Naive thymus-derived CD4-positive, alpha-beta T cell (primary cell): ENCODE results near the gene HDAC1. TPM values are rescaled to one million over a fixed set of nuclear protein-coding genes. Genes with fewer than 3 reads are reported as not detected.
A peak's percentile ranks its signal among the peaks of the same experiment; 100 is the strongest.

Experiments
- ATAC-seq: fragments of 150-1000 bp; cut with Tn5 transposase; 2 replicates; pipeline ENCODE4 v1.10.0; 2021; ENCODE audit warnings: mild to moderate bottlenecking, moderate library complexity
- CTCF ChIA-PET: fragments of 350-600 bp; sonication (Branson Sonifier 250); formaldehyde crosslinking; loops from one replicate; lab custom pipeline; 2021; ENCODE audit warnings: antibody characterized with exemption; lab: Charles Lee
- POLR2A ChIA-PET: fragments of 350-600 bp; sonication (Branson Sonifier 250); formaldehyde crosslinking; loops from one replicate; lab custom pipeline; 2021; ENCODE audit warnings: antibody characterized with exemption, inconsistent platforms; lab: Charles Lee
- DNase-seq, 9 donors: peaks; one replicate each; pipeline versions ENCODE4 v3.0.0 to v3.0.0-alpha.2; 2020 to 2022; ENCODE audit warnings: mixed read lengths in 1 of 9
- H3K27ac ChIP-seq: one replicate; pipeline ENCODE4 v1.7.0; 2013; ENCODE audit warnings: mild to moderate bottlenecking, low read depth, low read length, moderate library complexity
- H3K27me3 ChIP-seq, 2 donors: one replicate each; pipeline ENCODE4 v1.7.0; 2013; ENCODE audit warnings: low read length in 2 of 2, mild to moderate bottlenecking in 2 of 2, moderate library complexity in 2 of 2; ENCODE audit not compliant: control insufficient read depth in 2 of 2, insufficient read depth in 2 of 2
- H3K36me3 ChIP-seq, 3 experiments: 1 replicate in 2 of 3; 2 replicates in 1 of 3; pipeline ENCODE4 v1.7.0; 2013; ENCODE audit warnings: low read length in 3 of 3, mild to moderate bottlenecking in 3 of 3, moderate library complexity in 1 of 3; ENCODE audit not compliant: insufficient read depth in 3 of 3, control insufficient read depth in 2 of 3
- H3K4me1 ChIP-seq, 2 donors: one replicate each; pipeline ENCODE4 v1.7.0; 2013; ENCODE audit warnings: low read length in 2 of 2, mild to moderate bottlenecking in 2 of 2, moderate library complexity in 1 of 2; ENCODE audit not compliant: control insufficient read depth in 2 of 2, insufficient read depth in 2 of 2
- H3K4me3 ChIP-seq: 2 replicates; pipeline ENCODE4 v1.7.0; 2013; ENCODE audit warnings: mild to moderate bottlenecking, low read length
- H3K9me3 ChIP-seq, 3 experiments: 1 replicate in 2 of 3; 2 replicates in 1 of 3; pipeline ENCODE4 v1.7.0; 2013; ENCODE audit warnings: low read length in 3 of 3; ENCODE audit not compliant: control insufficient read depth in 2 of 3
- H3K27ac Mint-ChIP-seq, 9 donors: one replicate each; pipeline ENCODE4 v1.8.0; 2020 to 2022; ENCODE audit warnings: mixed read lengths in 9 of 9, mild to moderate bottlenecking in 8 of 9, moderate library complexity in 5 of 9, inconsistent platforms in 2 of 9
- H3K27me3 Mint-ChIP-seq, 5 donors: one replicate each; pipeline ENCODE4 v1.8.0; 2021 to 2022; ENCODE audit warnings: mixed read lengths in 5 of 5, mild to moderate bottlenecking in 1 of 5
- H3K36me3 Mint-ChIP-seq, 5 donors: one replicate each; pipeline ENCODE4 v1.8.0; 2020 to 2022; ENCODE audit warnings: mixed read lengths in 5 of 5, mild to moderate bottlenecking in 3 of 5, inconsistent platforms in 1 of 5
- H3K4me1 Mint-ChIP-seq, 7 donors: one replicate each; pipeline ENCODE4 v1.8.0; 2020 to 2022; ENCODE audit warnings: mixed read lengths in 7 of 7, mild to moderate bottlenecking in 3 of 7, inconsistent platforms in 1 of 7
- H3K4me3 Mint-ChIP-seq, 10 donors: one replicate each; pipeline ENCODE4 v1.8.0; 2020 to 2022; ENCODE audit warnings: mild to moderate bottlenecking in 10 of 10, mixed read lengths in 10 of 10, moderate library complexity in 6 of 10, inconsistent platforms in 2 of 10
- H3K9me3 Mint-ChIP-seq, 11 donors: one replicate each; pipeline ENCODE4 v1.8.0; 2020 to 2022; ENCODE audit warnings: mixed read lengths in 11 of 11, mild to moderate bottlenecking in 4 of 11, inconsistent platforms in 1 of 11, moderate library complexity in 1 of 11
- intact Hi-C, 2 donors: fragments of 100-400 bp; cut with micrococcal nuclease; formaldehyde crosslinking; loops; one replicate each; pipeline ENCODE4 v1.15.1; 2023
- polyA plus RNA-seq, 2 donors: library from polyadenylated mRNA; unstranded; fragments of 300-500 nt; fragmentation: Illumina TruSeq; gene quantifications; one replicate each; pipeline ENCODE4 v1.2.3, GENCODE V29; 2021
- total RNA-seq, 6 experiments: library from RNA in 5 of 6; stranded (reverse) in 5 of 6; gene quantifications; 1 replicate in 5 of 6; 2 replicates in 1 of 6; pipeline ENCODE4 v1.2.3 and lab custom pipeline; 2021 to 2026

Gene HDAC1
- total and polyA plus RNA-seq, 7 experiments from 2014 or later: 81.8 to 209 (median 174) TPM

DNA sequence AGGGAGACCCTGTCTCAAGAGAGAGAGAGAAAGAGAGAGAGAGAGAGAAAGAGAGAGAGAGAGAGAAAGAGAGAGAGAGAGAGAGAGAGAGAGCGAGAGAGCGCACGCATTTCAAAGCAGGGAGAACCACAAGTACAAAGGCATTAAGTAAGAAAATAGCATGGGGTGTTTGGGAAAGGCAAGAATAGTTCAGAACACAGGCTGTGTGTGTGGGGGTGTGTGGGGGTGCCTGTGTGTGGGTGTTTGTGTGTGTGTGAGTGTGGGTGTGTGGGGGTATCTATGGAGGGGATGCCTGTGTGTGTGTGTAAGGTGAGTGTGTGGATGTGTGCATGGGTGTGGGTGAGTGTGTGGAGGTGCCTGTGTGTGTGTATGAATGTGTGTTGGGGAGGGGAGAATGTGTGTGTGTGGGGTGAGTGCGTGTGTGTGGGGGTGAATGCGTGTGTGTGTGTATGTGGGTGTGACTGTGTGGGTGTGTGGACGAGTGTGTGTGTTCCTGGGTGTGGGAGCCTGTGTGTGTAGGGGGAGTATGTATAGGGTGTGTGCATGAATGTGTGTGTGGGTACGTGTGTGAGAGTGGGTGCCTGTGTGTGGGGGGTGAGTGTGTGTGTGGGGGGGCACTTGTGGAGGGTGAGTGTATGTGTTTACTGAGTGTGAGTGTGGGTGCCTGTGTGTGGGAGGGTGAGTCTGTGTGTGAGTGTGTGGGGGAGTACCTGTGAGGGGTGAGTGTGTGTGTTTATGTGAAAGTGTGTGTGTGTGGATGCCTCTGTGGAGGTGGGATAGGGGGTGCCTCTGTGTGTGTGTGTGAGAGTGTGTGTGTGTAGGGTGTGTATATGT lies 19.1 kb upstream of the HDAC1 start:
- Histone ChIP-seq H3K27me3 (no peaks in the 10 kb centered on the region), H3K27ac (peak overlapping the region; percentile 79), H3K4me3 (peak overlapping the region; percentile 49), H3K4me1 (peaks cover 42 to 69% of the 10 kb centered on the region in 2 donors), H3K9me3 (no peaks in the 10 kb centered on the region), H3K36me3 (peaks cover 9 to 36% (median 20%) of the 10 kb centered on the region in 3 experiments)
- Mint-ChIP-seq H3K27me3 (no peaks in the 10 kb centered on the region), H3K27ac (peak overlapping the region; percentile 77 to 99 (median 97)), H3K36me3 (peaks cover 0 to 37% (median 16%) of the 10 kb centered on the region in 5 donors), H3K4me1 (peaks cover 45 to 77% (median 55%) of the 10 kb centered on the region in 7 donors), H3K9me3 (peaks cover 0 to 8% (median 0%) of the 10 kb centered on the region in 11 donors), H3K4me3 (peak overlapping the region; percentile 74 to 91 (median 88))
- intact Hi-C loops: loop anchor here (1.0 kb wide), 6 partner anchors 8 to 63 kb away; partner anchors contain the start of genes EIF3I (in 1 of the 2), HDAC1 (in 1 of the 2) and TMEM234 (in 1 of the 2)
- CTCF ChIA-PET: interaction anchor here (0.6 to 1.2 kb wide), 5 partner anchors 19 to 49 kb away, joined by 3 to 5 read pairs (median 4); partner anchors contain the start of gene HDAC1
- POLR2A ChIA-PET: interaction anchor here (0.5 to 25.2 kb wide), 20 partner anchors 8 to 100 kb away, joined by 3 to 738 read pairs (median 6); partner anchors contain the start of genes FAM167B, HDAC1, LCK and MARCKSL1
- DNase-seq (peak in 6 of 9 donors; percentile 52 to 69 (median 56)), ATAC-seq (peak; percentile 43)

DNA sequence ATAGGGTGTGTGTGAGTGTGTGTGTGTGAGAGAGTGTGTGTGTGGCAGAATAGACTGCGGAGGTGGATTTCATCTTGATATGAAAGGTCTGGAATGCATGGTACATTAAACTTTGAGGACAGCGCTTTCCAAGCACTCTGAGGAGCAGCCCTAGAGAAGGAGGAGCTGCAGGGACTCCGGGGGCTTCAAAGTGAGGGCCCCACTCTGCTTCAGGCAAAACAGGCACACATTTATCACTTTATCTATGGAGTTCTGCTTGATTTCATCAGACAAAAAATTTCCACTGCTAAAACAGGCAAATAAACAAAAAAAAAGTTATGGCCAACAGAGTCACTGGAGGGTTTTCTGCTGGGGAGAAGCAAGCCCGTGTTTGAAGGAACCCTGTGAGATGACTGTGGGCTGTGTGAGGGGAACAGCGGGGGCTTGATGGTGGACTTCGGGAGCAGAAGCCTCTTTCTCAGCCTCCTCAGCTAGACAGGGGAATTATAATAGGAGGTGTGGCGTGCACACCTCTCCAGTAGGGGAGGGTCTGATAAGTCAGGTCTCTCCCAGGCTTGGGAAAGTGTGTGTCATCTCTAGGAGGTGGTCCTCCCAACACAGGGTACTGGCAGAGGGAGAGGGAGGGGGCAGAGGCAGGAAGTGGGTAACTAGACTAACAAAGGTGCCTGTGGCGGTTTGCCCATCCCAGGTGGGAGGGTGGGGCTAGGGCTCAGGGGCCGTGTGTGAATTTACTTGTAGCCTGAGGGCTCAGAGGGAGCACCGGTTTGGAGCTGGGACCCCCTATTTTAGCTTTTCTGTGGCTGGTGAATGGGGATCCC lies 18.3 kb upstream of the HDAC1 start:
- Histone ChIP-seq H3K36me3 (peaks cover 11 to 45% (median 27%) of the 10 kb centered on the region in 3 experiments), H3K4me3 (peak overlapping the region; percentile 49), H3K4me1 (peaks cover 42 to 69% of the 10 kb centered on the region in 2 donors), H3K27me3 (no peaks in the 10 kb centered on the region), H3K9me3 (no peaks in the 10 kb centered on the region), H3K27ac (peak overlapping the region; percentile 79)
- ChIA-PET CTCF (interaction anchor here (0.8 to 4.4 kb wide), 3 partner anchors 18 to 34 kb away, joined by 3 to 30 read pairs (median 10); partner anchors contain the start of genes HDAC1 and LCK), POLR2A (interaction anchor here (0.5 to 5.5 kb wide), 23 partner anchors 8 to 120 kb away, joined by 3 to 110 read pairs (median 6); partner anchors contain the start of genes BSDC1, FAM167B, HDAC1 and LCK)
- H3K4me1 Mint-ChIP-seq: peaks cover 45 to 86% (median 62%) of the 10 kb centered on the region in 7 donors
- peaks cover 0 to 46% (median 24%) of the 10 kb centered on the region in 5 donors for H3K36me3 Mint-ChIP-seq
- DNase-seq: peak; percentile 34 to 96 (median 88)
- intact Hi-C loops: loop anchor here (1.0 kb wide), 8 partner anchors 9 to 62 kb away; partner anchors contain the start of genes EIF3I (in 1 of the 2), HDAC1 (in 1 of the 2) and TMEM234 (in 1 of the 2)
- ATAC-seq: peak; percentile 94
- peaks cover 0 to 8% (median 0%) of the 10 kb centered on the region in 11 donors for H3K9me3 Mint-ChIP-seq
- H3K27ac Mint-ChIP-seq: peak overlapping the region; percentile 77 to 99 (median 97)
- H3K27me3 Mint-ChIP-seq: no peaks in the 10 kb centered on the region
- H3K4me3 Mint-ChIP-seq: peak overlapping the region; percentile 74 to 91 (median 88)

DNA sequence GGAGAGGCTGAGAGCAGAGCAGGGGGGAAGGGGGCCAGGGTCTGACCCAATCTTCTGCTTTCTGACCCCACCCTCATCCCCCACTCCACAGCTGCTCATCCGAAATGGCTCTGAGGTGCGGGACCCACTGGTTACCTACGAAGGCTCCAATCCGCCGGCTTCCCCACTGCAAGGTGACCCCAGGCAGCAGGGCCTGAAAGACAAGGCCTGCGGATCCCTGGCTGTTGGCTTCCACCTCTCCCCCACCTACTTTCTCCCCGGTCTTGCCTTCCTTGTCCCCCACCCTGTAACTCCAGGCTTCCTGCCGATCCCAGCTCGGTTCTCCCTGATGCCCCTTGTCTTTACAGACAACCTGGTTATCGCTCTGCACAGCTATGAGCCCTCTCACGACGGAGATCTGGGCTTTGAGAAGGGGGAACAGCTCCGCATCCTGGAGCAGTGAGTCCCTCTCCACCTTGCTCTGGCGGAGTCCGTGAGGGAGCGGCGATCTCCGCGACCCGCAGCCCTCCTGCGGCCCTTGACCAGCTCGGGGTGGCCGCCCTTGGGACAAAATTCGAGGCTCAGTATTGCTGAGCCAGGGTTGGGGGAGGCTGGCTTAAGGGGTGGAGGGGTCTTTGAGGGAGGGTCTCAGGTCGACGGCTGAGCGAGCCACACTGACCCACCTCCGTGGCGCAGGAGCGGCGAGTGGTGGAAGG lies 17.1 kb upstream of the HDAC1 start:
- Mint-ChIP-seq H3K36me3 (peaks cover 4 to 55% (median 33%) of the 10 kb centered on the region in 5 donors), H3K27me3 (no peaks in the 10 kb centered on the region), H3K4me1 (peaks cover 44 to 87% (median 68%) of the 10 kb centered on the region in 7 donors), H3K9me3 (peaks cover 0 to 8% (median 0%) of the 10 kb centered on the region in 11 donors), H3K27ac (peak overlapping the region; percentile 77 to 99 (median 97)), H3K4me3 (peak overlapping the region; percentile 74 to 91 (median 88))
- CTCF ChIA-PET: interaction anchor here (1.1 to 4.4 kb wide), 3 partner anchors 25 to 59 kb away, joined by 4 to 30 read pairs (median 10); partner anchors contain the start of gene LCK
- Histone ChIP-seq H3K9me3 (no peaks in the 10 kb centered on the region), H3K36me3 (peaks cover 23 to 57% (median 39%) of the 10 kb centered on the region in 3 experiments), H3K27ac (peak overlapping the region; percentile 79), H3K4me3 (peak overlapping the region; percentile 49), H3K4me1 (peaks cover 42 to 59% of the 10 kb centered on the region in 2 donors), H3K27me3 (no peaks in the 10 kb centered on the region)
- intact Hi-C loops: loop anchor here in 1 of 2 donors (1.0 kb wide), 2 partner anchors 22 to 26 kb away; no protein-coding TSS in a partner anchor
- ATAC-seq: no peak
- POLR2A ChIA-PET: interaction anchor here (0.9 to 5.5 kb wide), 18 partner anchors 8 to 119 kb away, joined by 3 to 110 read pairs (median 8); partner anchors contain the start of genes BSDC1, FAM167B, HDAC1 and LCK
- DNase-seq: peak in 1 of 9 donors; percentile 32

DNA sequence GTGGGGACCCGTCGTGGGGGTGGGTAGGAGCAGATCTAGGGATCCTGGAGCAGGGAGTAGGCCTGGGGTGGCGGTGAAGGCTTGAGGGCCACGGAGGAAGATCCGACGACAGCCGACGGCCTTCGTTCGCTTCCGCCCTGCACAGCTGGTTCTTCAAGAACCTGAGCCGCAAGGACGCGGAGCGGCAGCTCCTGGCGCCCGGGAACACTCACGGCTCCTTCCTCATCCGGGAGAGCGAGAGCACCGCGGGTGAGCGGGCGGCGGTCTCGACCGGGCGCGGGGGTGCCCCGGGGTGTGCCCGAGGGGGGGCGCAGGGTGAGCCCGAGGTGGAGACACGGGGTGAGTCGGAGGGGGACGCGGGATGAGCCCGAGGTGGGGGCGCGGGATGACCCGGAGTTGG lies 16.5 kb upstream of the HDAC1 start:
- H3K4me3 ChIP-seq: no peak overlapping the region

More for the DNA sequence above, 16.5 kb upstream of the HDAC1 start:
- intact Hi-C loops: no loop called here
- H3K4me3 Mint-ChIP-seq: peak overlapping the region in 8 of 10 donors; percentile 47 to 91 (median 87)
- DNase-seq (no peak), ATAC-seq (no peak)
- H3K9me3 ChIP-seq: no peaks in the 10 kb centered on the region
- ChIA-PET CTCF (interaction anchor here (1.7 to 4.4 kb wide), 2 partner anchors 26 to 35 kb away, joined by 10 to 30 read pairs; partner anchors contain the start of gene LCK), POLR2A (interaction anchor here (1.0 to 5.5 kb wide), 9 partner anchors 7 to 54 kb away, joined by 3 to 110 read pairs (median 15); partner anchors contain the start of genes FAM167B, HDAC1 and LCK)
- H3K4me1 Mint-ChIP-seq: peaks cover 43 to 83% (median 65%) of the 10 kb centered on the region in 7 donors
- H3K4me1 ChIP-seq: peaks cover 42 to 54% of the 10 kb centered on the region in 2 donors
- no peaks in the 10 kb centered on the region for H3K27me3 ChIP-seq
- no peaks in the 10 kb centered on the region for H3K27me3 Mint-ChIP-seq
- peak overlapping the region; percentile 79 for H3K27ac ChIP-seq
- peak overlapping the region in 8 of 9 donors; percentile 95 to 99 (median 97) for H3K27ac Mint-ChIP-seq
- peaks cover 27 to 62% (median 43%) of the 10 kb centered on the region in 3 experiments for H3K36me3 ChIP-seq
- peaks cover 4 to 56% (median 33%) of the 10 kb centered on the region in 5 donors for H3K36me3 Mint-ChIP-seq
- peaks cover 0 to 8% (median 0%) of the 10 kb centered on the region in 11 donors for H3K9me3 Mint-ChIP-seq
